ENCODE results near the gene ZNF593OS. TPM values are rescaled to one million over a fixed set of nuclear protein-coding genes. Genes with fewer than 3 reads are reported as not detected.

The ZNF593OS gene
- total RNA-seq, 4 donors from 2014 or later, result not detected

- H3K27me3 ChIP-seq, result no peaks in the 10 kb centered on the region
- peaks cover 0 to 7% of the 10 kb centered on the region in 2 donors for H3K4me1 ChIP-seq
- peak overlapping the region in 1 of 2 donors; percentile 63 for H3K27ac ChIP-seq
- no peaks in the 10 kb centered on the region for H3K36me3 ChIP-seq
- no peaks in the 10 kb centered on the region for H3K9me3 ChIP-seq
- DNase-seq, result no peak
- peak overlapping the region; percentile 4 to 34 for H3K4me3 ChIP-seq
- intact Hi-C loops (cut with DNase I; ENCODE audit: low total_unique reads), result loop anchor here (5.0 kb wide), 1 partner anchor 122 kb away; no protein-coding TSS in a partner anchor
- TF ChIP-seq CTCF (IDR thresholded peaks at IDR 0.05) (no peak), POLR2A (IDR thresholded peaks at IDR 0.05) (no peak)
Measured at GRCh38 chr1:26159743-26160039, 11.9 kb downstream of the ZNF593OS start.

GRCh38 chr1:26158908-26159742 is 12.5 kb downstream of the ZNF593OS start, which contains the start of gene FAM110D:
Gene FAM110D, plus strand, starts transcription at chr1:26159079. Its CDS starts 2,213 bp downstream, at chr1:26161292.
- intact Hi-C loops (cut with DNase I; ENCODE audit: low total_unique reads), result no loop called here
- H3K36me3 ChIP-seq, result no peaks in the 10 kb centered on the region
- H3K27ac ChIP-seq, result peak within 1 kb of the TSS; percentile 39 to 63
- H3K4me3 ChIP-seq, result peak within 1 kb of the TSS; percentile 12 to 34
- no peaks in the 10 kb centered on the region for H3K27me3 ChIP-seq
- DNase-seq, result peak in 1 of 2 donors; percentile 56
- H3K9me3 ChIP-seq, result no peaks in the 10 kb centered on the region
- no peak for TF ChIP-seq CTCF (IDR thresholded peaks at IDR 0.05)
- peak; percentile 15 to 19 for TF ChIP-seq POLR2A (IDR thresholded peaks at IDR 0.05)
- peaks cover 0 to 3% of the 10 kb centered on the region in 2 donors for H3K4me1 ChIP-seq

GRCh38 chr1:26158271-26158907 is 13.2 kb downstream of the ZNF593OS start:
- H3K4me3 ChIP-seq, result no peak overlapping the region
- intact Hi-C loops (cut with DNase I; ENCODE audit: low total_unique reads), result no loop called here
- no peaks in the 10 kb centered on the region for H3K27me3 ChIP-seq
- no peaks in the 10 kb centered on the region for H3K36me3 ChIP-seq
- TF ChIP-seq CTCF (IDR thresholded peaks at IDR 0.05) (no peak), POLR2A (IDR thresholded peaks at IDR 0.05) (no peak)
- H3K4me1 ChIP-seq, result no peaks in the 10 kb centered on the region
- no peaks in the 10 kb centered on the region for H3K9me3 ChIP-seq
- peak overlapping the region; percentile 39 to 63 for H3K27ac ChIP-seq
- DNase-seq, result no peak

- no peaks in the 10 kb centered on the region for H3K27me3 ChIP-seq
- intact Hi-C loops (cut with DNase I; ENCODE audit: low total_unique reads), result no loop called here
- peak in 1 of 2 donors; percentile 67 for DNase-seq
- H3K27ac ChIP-seq, result peak overlapping the region; percentile 40 to 54
- TF ChIP-seq POLR2A (IDR thresholded peaks at IDR 0.05), result no peak
- TF ChIP-seq CTCF (IDR thresholded peaks at IDR 0.05), result no peak
- H3K4me1 ChIP-seq, result no peaks in the 10 kb centered on the region
- H3K36me3 ChIP-seq, result no peaks in the 10 kb centered on the region
- H3K4me3 ChIP-seq, result peak overlapping the region in 1 of 2 donors; percentile 11
- no peaks in the 10 kb centered on the region for H3K9me3 ChIP-seq
Measured at GRCh38 chr1:26156285-26157038, 15.2 kb downstream of the ZNF593OS start.

All from uterus (tissue), 4 donors.